NOMO-1 treated with DMSO at 0.1 percent for 48 hours (cell line): ENCODE measurements around the gene DICER1.

Experiments
- DNase-seq: peaks from one replicate; lab custom pipeline; 2025; ENCODE audit not compliant: unreplicated experiment; lab: John Stamatoyannopoulos, UW

Gene DICER1

DNA sequence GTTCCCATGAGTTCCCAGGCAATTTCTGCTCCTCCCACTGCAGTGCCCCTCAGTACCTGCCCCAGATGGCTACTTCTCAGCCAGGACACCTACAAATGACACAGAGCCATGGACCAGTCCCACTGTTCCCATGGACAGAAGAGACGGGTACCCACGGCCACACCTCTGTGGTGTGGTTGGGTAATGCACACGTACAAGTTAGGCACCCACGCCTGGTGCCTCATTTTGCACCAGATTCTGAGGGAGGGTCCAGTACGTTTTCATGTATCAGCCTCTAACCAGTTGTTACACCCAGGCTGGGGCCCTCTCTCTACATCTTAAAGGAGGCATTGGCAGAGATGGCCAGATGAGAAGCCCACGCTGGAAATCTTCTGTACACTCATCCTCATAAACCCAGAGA is 114.0 kb downstream of the DICER1 start:
- DNase-seq: no peak

DNA sequence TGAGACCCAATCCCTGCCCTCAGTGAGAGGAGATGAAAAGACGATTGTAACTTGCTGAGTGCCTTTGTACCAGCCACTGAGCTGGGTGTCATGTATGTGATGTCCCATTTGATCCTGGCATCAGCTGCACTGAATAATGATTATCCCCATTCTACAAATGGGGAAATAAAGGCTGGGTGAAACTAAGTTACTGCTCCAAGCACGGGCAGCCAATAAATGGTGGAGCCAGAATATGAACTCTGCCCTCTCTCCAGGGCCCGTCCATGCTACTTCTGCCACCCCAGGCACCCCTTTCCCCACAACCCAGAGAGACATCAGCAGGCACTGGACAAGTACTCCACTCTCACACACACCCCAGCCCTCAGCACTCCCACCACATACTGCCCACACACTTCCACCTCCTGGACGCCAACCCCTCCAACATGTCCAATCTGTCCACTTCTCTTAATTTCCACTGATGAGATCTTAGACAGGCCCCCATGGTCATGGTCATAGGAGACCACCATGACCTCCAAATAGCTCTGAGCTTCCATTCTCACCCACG is 115.8 kb downstream of the DICER1 start:
- no peak for DNase-seq

DNA sequence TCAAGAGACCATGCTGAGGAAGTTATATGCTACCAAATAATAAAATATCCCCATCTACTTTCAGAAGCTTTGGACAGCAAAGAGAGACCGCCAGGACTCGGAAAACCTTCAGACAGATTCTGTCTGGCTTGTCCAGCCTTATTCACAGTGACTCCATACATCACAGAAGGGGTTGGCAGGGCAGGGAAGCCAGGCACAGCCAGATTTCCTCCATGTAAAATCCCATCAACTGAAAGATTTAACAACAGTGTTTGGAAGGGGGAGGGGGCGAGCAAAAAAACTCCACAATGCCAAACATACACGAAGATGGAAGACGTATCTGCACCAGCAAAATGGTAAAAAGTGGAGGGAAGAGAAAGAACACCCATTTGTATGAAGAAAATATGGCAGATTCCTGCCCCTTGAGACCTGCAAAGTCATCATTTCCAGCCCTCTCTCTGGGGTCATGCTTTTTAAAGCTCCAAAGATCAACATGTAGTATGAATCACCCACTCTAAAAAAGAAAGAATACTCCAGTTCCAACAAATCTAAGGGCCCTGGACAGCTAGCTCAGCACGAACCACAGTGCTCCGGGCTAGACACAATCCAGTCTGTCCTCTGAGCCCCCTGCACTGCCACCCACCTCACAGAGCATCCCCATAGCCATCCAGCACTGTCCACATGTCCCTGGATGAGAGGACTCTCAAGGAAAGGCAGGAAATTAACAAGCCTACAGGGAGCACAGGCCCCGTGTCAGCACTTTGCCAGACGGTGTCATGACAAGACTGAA is 116.4 kb downstream of the DICER1 start:
- DNase-seq: no peak

DNA sequence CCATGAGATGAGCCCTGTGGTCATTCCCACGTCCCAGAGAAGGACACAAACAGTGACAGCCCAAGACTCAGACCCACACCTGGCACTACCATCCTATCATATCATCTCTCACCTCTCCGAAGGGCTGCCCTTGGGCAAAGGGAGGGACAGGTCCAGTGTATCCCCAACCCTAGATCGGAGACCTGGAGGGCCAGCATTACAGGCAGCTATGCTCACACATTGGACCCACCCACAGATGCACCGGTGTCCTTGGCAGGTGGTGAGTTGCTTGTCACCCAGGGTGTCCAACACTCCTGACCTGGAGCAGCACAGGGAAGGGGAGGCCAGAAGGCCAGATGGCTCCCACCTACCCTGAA is 117.4 kb downstream of the DICER1 start:
- DNase-seq: no peak

DNA sequence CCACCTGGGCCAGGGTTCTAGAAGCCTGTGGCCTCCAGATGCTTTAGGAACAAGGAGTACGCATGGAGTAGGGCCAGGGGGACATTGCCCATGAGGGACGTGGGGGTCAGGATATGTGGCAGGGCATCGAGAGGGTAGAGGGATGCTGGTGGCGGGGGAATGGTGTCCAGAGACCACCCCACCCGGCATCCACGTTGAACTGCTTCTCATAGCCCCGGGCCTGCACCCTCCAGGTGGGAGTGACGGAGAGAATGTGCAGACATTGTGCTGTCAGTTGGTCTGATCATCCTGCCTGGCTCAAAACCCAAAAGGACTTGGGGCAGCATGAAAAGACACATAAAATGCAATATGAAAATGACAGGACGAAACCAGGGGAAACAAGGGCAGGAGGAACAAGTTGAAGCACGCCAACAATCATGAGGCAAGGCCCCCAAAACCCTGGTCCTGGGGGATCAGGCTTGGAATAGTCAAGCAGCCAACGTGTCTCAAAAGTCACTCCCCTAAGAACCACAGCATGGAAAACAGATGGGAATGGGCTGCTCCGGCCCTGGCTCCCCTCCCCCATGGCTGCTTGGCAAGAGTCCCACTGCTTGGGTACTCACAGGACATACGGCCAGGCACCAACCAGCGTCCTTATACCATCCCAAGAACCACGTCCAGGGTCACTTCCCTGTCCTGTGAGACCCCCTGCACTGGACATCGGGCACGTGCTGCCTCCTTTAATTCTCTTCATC is 117.9 kb downstream of the DICER1 start:
- DNase-seq: no peak

DNA sequence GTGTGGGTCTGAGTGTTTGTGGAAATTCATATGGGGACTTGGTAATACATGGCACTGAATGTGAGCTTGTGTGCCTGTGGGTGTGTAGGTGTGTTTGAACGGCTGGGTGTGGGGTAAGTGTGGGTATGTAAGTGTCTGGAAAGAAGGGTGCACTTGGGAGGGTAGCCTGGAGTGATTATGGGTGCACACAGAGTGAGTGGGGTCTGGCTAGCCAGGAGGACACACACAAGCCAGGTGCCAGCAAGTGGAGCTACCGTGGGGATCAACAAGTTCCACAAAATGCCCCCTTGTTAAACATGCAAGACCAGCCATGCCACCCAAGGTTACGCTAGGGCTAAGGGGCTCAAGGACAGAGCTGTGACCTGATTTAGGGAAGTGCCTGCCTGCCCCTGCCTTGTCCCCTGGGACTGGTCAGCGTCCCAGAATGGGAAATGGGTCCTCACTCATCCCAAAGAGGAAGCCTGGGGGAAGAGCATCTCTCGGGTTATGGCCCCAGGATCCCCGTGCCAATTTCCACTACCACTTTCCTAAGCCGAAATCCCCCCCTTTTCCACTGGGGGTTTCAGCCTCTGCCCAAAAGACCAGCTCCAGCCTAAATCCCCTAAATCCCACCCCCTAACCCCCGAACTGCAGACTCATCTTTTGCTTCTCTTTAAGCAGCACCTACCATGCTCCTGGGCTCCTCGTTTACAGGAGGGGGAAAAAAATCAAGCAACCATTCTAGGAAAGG is 118.6 kb downstream of the DICER1 start:
- DNase-seq: no peak

DNA sequence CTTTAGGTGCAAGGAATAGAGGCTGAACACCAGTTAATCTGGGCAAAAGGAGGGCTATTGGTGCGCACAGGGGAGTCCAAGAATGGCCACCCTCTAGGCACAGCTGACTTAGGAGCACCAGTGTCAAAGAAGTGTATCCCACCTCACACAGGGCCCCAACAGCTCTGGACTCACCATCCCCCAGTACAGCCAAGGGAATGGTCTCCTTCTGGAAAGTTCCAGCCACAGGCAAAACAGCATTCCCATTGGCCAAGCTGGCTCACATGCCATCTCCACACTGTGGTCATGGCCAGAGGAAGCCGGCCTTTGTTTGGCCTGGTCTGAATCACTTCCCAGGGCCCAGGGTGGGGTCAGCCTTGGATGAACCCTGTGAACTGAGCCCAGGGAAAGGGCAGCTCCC is 120.1 kb downstream of the DICER1 start:
- DNase-seq: no peak
